GM13976 (cell line): ENCODE measurements around the gene SRSF7.
"Not testable (repeated sequence)": the region's sequence is repeated elsewhere in the genome, so short reads cannot be mapped to it uniquely, and the experiment has no call there.

Source experiments
- DNase-seq: peaks from one replicate; pipeline ENCODE4 v3.0.0; 2012; ENCODE audit warnings: low spot score
- CTCF ChIP-seq: IDR thresholded peaks from 2 replicates; pipeline ENCODE4 v1.5.1; 2012; ENCODE audit warnings: borderline replicate concordance, mild to moderate bottlenecking; ENCODE audit not compliant: insufficient read depth; ENCODE audit errors: extremely low read depth, missing control alignments, control extremely low read depth
- in situ Hi-C: fragments of 300-500 bp; cut with MboI; formaldehyde crosslinking; loops from one replicate; pipeline ENCODE4 v1.12.0; 2022; ENCODE audit warnings: low sequenced_read_pairs, mixed read lengths, inconsistent platforms; ENCODE audit not compliant: unreplicated experiment

The SRSF7 gene

GRCh38 chr2:38750891-38751595, at the start of gene SRSF7:
Gene SRSF7 (minus strand): TSS chr2:38751361. CDS start chr2:38751256, 105 bp downstream.
- in situ Hi-C loops: no loop called here
- TF ChIP-seq CTCF: no peak
- peak; percentile 96 for DNase-seq

GRCh38 chr2:38797953-38798352, 46.8 kb upstream of the SRSF7 start:
- TF ChIP-seq CTCF: no peak
- in situ Hi-C loops: no loop called here
- DNase-seq: no peak

- no peak for TF ChIP-seq CTCF
- in situ Hi-C loops: no loop called here
- no peak for DNase-seq
Observed at GRCh38 chr2:38797250-38797676, 46.1 kb upstream of the SRSF7 start.

GRCh38 chr2:38795016-38795415, 43.9 kb upstream of the SRSF7 start:
- in situ Hi-C loops, DNase-seq: not testable (repeated sequence)

GRCh38 chr2:38794235-38794946, 43.2 kb upstream of the SRSF7 start:
- no peak for TF ChIP-seq CTCF
- no peak for DNase-seq
- in situ Hi-C loops: no loop called here

- in situ Hi-C loops: no loop called here
- DNase-seq: no peak
- no peak for TF ChIP-seq CTCF
Observed at GRCh38 chr2:38793511-38793910, 42.4 kb upstream of the SRSF7 start.

- TF ChIP-seq CTCF: no peak
- in situ Hi-C loops: no loop called here
- no peak for DNase-seq
Observed at GRCh38 chr2:38792751-38793150, 41.6 kb upstream of the SRSF7 start.

GRCh38 chr2:38792321-38792720, 41.2 kb upstream of the SRSF7 start:
- in situ Hi-C loops, DNase-seq: not testable (repeated sequence)
